A549 (cell line): Measurements from ENCODE around the gene DDX11. TPM values are rescaled to one million over a fixed set of nuclear protein-coding genes. Genes with fewer than 3 reads are reported as not detected.
"Not testable (repeated sequence)": the region's sequence is repeated elsewhere in the genome, so short reads cannot be mapped to it uniquely, and the experiment has no call there.

ENCODE experiments used
- ATAC-seq, 2 experiments: fragments of 200-7000 bp in 1 of 2; fragments of >200 bp in 1 of 2; cut with Nextera tagmentation in 1 of 2; cut with Tn5 transposase in 1 of 2; 3 replicates each; pipeline versions ENCODE4 v1.8.0 to v1.9.1; 2018 to 2020; ENCODE audit warnings: mild to moderate bottlenecking in 1 of 2, moderate library complexity in 1 of 2
- CTCF ChIA-PET: fragments of 300-600 bp; sonication (Branson Sonifier 250); formaldehyde crosslinking; extraction: SDS; loops from one replicate; lab custom pipeline; 2021; ENCODE audit warnings: antibody characterized with exemption, inconsistent platforms; lab: Yijun Ruan, JAX
- POLR2A ChIA-PET: fragments of 350-600 bp; formaldehyde crosslinking; extraction: SDS; loops from one replicate; lab custom pipeline; 2021; ENCODE audit warnings: antibody characterized with exemption, inconsistent platforms; lab: Yijun Ruan, JAX
- DNase-seq, 2 experiments: peaks; one replicate each; pipeline versions ENCODE4 v3.0.0 to v3.0.0-alpha.2; 2011 to 2016; ENCODE audit warnings: low read depth in 1 of 2, low spot score in 1 of 2
- FAIRE-seq: peaks from 2 replicates; lab custom pipeline; 2011; peaks lifted over from hg19 to GRCh38; lab: Jason Lieb, UNC
- H3K27ac ChIP-seq, 2 experiments: fragments of >200 bp; sonication (Bioruptor Twin); formaldehyde crosslinking; 3 replicates each; pipeline ENCODE4 v1.5.1; 2016 to 2017
- H3K4me1 ChIP-seq: fragments of >200 bp; sonication (Bioruptor Twin); formaldehyde crosslinking; 3 replicates; pipeline ENCODE4 v1.6.1; 2016
- H3K4me2 ChIP-seq: fragments of >200 bp; sonication (Bioruptor Twin); formaldehyde crosslinking; 3 replicates; pipeline ENCODE4 v1.6.1; 2016
- H3K4me3 ChIP-seq: fragments of >200 bp; sonication (Bioruptor Twin); formaldehyde crosslinking; 3 replicates; pipeline ENCODE4 v1.5.1; 2016
- H3K9me3 ChIP-seq: fragments of >200 bp; sonication (Bioruptor Twin); formaldehyde crosslinking; 3 replicates; pipeline ENCODE4 v1.6.1; 2016
- BCL3 ChIP-seq: fragments of >200 bp; sonication (Bioruptor Twin); formaldehyde crosslinking; IDR thresholded peaks from 3 replicates; pipeline ENCODE4 v1.6.1; 2016
- CBX2 ChIP-seq: fragments of 200-600 bp; sonication (generic); IDR thresholded peaks from 2 replicates; pipeline ENCODE4 v1.6.1; 2016; ENCODE audit warnings: low read depth, mild to moderate bottlenecking, borderline replicate concordance
- CEBPB ChIP-seq, 2 experiments: fragments of >200 bp in 1 of 2; sonication (Bioruptor Twin) in 1 of 2; formaldehyde crosslinking in 1 of 2; IDR thresholded peaks; 2 replicates each; pipeline ENCODE4 v1.6.1; 2012 to 2016
- EHF ChIP-seq: fragments of 250-450 bp; sonication (Bioruptor Pico); IDR thresholded peaks from 2 replicates; pipeline ENCODE4 v1.5.0; 2020; ENCODE audit warnings: mild to moderate bottlenecking
- FOSL2 ChIP-seq, 2 experiments: fragments of 450-650 bp in 1 of 2; fragments of >200 bp in 1 of 2; sonication (Bioruptor Twin) in 1 of 2; formaldehyde crosslinking; IDR thresholded peaks; 2 replicates each; pipeline versions ENCODE4 v1.5.0 to v1.6.1; 2016 to 2020; ENCODE audit warnings: mild to moderate bottlenecking in 1 of 2, moderate library complexity in 1 of 2
- FOXS1 ChIP-seq: fragments of 250-450 bp; sonication (Bioruptor Pico); IDR thresholded peaks from 2 replicates; pipeline ENCODE4 v1.5.0; 2020; ENCODE audit warnings: mild to moderate bottlenecking, moderate library complexity
- HDAC2 ChIP-seq: fragments of 200-600 bp; sonication (generic); IDR thresholded peaks from 2 replicates; pipeline ENCODE4 v1.6.1; 2016
- HES2 ChIP-seq: fragments of >200 bp; sonication (Bioruptor Twin); formaldehyde crosslinking; IDR thresholded peaks from 2 replicates; pipeline ENCODE4 v1.6.1; 2016
- HMGXB4 ChIP-seq: fragments of 250-450 bp; sonication (Bioruptor Pico); IDR thresholded peaks from 2 replicates; pipeline ENCODE4 v1.5.0; 2021; ENCODE audit warnings: mild to moderate bottlenecking, moderate library complexity, borderline replicate concordance
- HOXA7 ChIP-seq: fragments of 250-450 bp; sonication (Bioruptor Pico); IDR thresholded peaks from 2 replicates; pipeline ENCODE4 v1.5.0; 2020; ENCODE audit warnings: mild to moderate bottlenecking, moderate library complexity
- JUNB ChIP-seq: fragments of >200 bp; sonication (Bioruptor Twin); formaldehyde crosslinking; IDR thresholded peaks from 2 replicates; pipeline ENCODE4 v1.6.1; 2016
- KDM5A ChIP-seq: fragments of 200-600 bp; sonication (generic); IDR thresholded peaks from 2 replicates; pipeline ENCODE4 v1.6.1; 2016; ENCODE audit warnings: antibody characterized with exemption, mild to moderate bottlenecking
- MAFK ChIP-seq: fragments of 450-650 bp; IDR thresholded peaks from 2 replicates; pipeline ENCODE4 v1.6.1; 2014; ENCODE audit not compliant: partially characterized antibody
- MAZ ChIP-seq: fragments of 150-350 bp; IDR thresholded peaks from 2 replicates; pipeline ENCODE4 v1.6.1; 2014; ENCODE audit warnings: antibody characterized with exemption, low read depth, low read length, borderline replicate concordance
- NPAS2 ChIP-seq: fragments of 250-450 bp; sonication (Bioruptor Pico); IDR thresholded peaks from 2 replicates; pipeline ENCODE4 v1.8.0; 2022; ENCODE audit warnings: mild to moderate bottlenecking, moderate library complexity, borderline replicate concordance
- PHF8 ChIP-seq: fragments of 200-600 bp; sonication (generic); IDR thresholded peaks from 2 replicates; pipeline ENCODE4 v1.6.1; 2016; ENCODE audit warnings: low read depth, mild to moderate bottlenecking, antibody characterized with exemption, moderate library complexity, borderline replicate concordance
- POLR2A ChIP-seq: IDR thresholded peaks from 2 replicates; pipeline ENCODE4 v1.6.1; 2012; ENCODE audit warnings: mild to moderate bottlenecking, low read length
- POLR2AphosphoS2 ChIP-seq: conservative IDR thresholded peaks from 2 replicates; pipeline ENCODE4 v1.6.1; 2012; ENCODE audit warnings: low read length, improper control_type of control experiment, inconsistent platforms
- RAD21 ChIP-seq, 2 experiments: fragments of >200 bp in 1 of 2; sonication (Bioruptor Twin) in 1 of 2; formaldehyde crosslinking in 1 of 2; IDR thresholded peaks in 1 of 2; conservative IDR thresholded peaks in 1 of 2; 2 replicates in 1 of 2; 3 replicates in 1 of 2; pipeline ENCODE4 v1.6.1; 2012 to 2018; ENCODE audit warnings: inconsistent platforms in 1 of 2
- RARB ChIP-seq: fragments of 250-450 bp; sonication (Bioruptor Pico); IDR thresholded peaks from 2 replicates; pipeline ENCODE4 v1.8.0; 2021; ENCODE audit warnings: mild to moderate bottlenecking, moderate library complexity
- SMC3 ChIP-seq: fragments of >200 bp; sonication (Bioruptor Twin); formaldehyde crosslinking; IDR thresholded peaks from 3 replicates; pipeline ENCODE4 v1.6.1; 2018; ENCODE audit warnings: inconsistent platforms
- SREBF2 ChIP-seq: fragments of 450-650 bp; IDR thresholded peaks from 2 replicates; pipeline ENCODE4 v1.6.1; 2014; ENCODE audit warnings: mild to moderate bottlenecking, moderate library complexity
- TP53 ChIP-seq: fragments of 250-450 bp; sonication (Bioruptor Pico); IDR thresholded peaks from 2 replicates; pipeline ENCODE4 v1.5.0; 2021; ENCODE audit warnings: mild to moderate bottlenecking, moderate library complexity
- ZFP36 ChIP-seq: fragments of 450-650 bp; IDR thresholded peaks from 2 replicates; pipeline ENCODE4 v1.6.1; 2014; ENCODE audit warnings: borderline replicate concordance; ENCODE audit not compliant: partially characterized antibody
- ZSCAN20 ChIP-seq: fragments of 250-450 bp; sonication (Bioruptor Pico); IDR thresholded peaks from 2 replicates; pipeline ENCODE4 v1.8.0; 2022; ENCODE audit warnings: mild to moderate bottlenecking, moderate library complexity
- WGBS: methylation state at CpG from one replicate; pipeline ENCODE4 v1.1.6; 2017; ENCODE audit errors: missing lambda C conversion rate; 5-methylcytosine and 5-hydroxymethylcytosine counted together
- polyA plus RNA-seq, 4 experiments: library from polyadenylated mRNA; depleted of rRNA in 3 of 4; stranded (reverse); fragments of >200 nt; fragmentation: RNase III in 1 of 4; extraction: RNeasy Plus Mini Kit Qiagen cat#74134 plus additional on column Dnase treatment in 1 of 4; gene quantifications; 2 replicates in 3 of 4; 3 replicates in 1 of 4; pipeline ENCODE4 v1.2.3, GENCODE V29; 2011 to 2017
- TF ChIP-seq, protein P1 (sequence below): IDR thresholded peaks from 2 replicates; pipeline ENCODE4 v1.6.1; 2012; ENCODE audit warnings: low read depth, borderline replicate concordance
- TF ChIP-seq, protein P2 (sequence below): fragments of 200-600 bp; sonication (generic); IDR thresholded peaks from 2 replicates; pipeline ENCODE4 v1.6.1; 2016; ENCODE audit warnings: antibody characterized with exemption, mild to moderate bottlenecking, moderate library complexity

The DDX11 gene
- polyA plus RNA-seq, 2 of the 4 experiments (the other 2 are of a cell fraction) = 36.7 to 69.2 TPM

- ChIA-PET POLR2A (no interaction called here), CTCF (interaction anchor here (1.0 kb wide), 1 partner anchor 15 kb away, joined by 4 read pairs; no protein-coding TSS in a partner anchor)
- ATAC-seq (no peak), DNase-seq (no peak), FAIRE-seq (no peak)
- H3K4me1 ChIP-seq = peaks cover 10% of the 10 kb centered on the region; the same call in 1 of the 3 replicates
- WGBS = 47% methylated on average over 2 of the region's 2 CpGs
- H3K4me3 ChIP-seq = no peak overlapping the region
- TF ChIP-seq RAD21 (conservative IDR thresholded peaks at IDR 0.05 in 1 of 2, IDR thresholded peaks at IDR 0.05 in 1 of 2) (no peak), SMC3 (no peak), SREBF2 (no peak), TP53 (CRISPR knock-in tag) (no peak), POLR2A (no peak), FOXS1 (CRISPR knock-in tag) (no peak), POLR2AphosphoS2 (no peak), MAZ (no peak), PHF8 (no peak), ZFP36 (no peak), MAFK (no peak), FOSL2 (IDR thresholded peaks at IDR 0.05) (no peak), FOSL2 (CRISPR knock-in tag; IDR thresholded peaks at IDR 0.05) (no peak), ZSCAN20 (no peak), NPAS2 (CRISPR knock-in tag) (no peak), EHF (CRISPR knock-in tag) (no peak), CEBPB (IDR thresholded peaks at IDR 0.05) (no peak)
- TF ChIP-seq, protein P1, sequence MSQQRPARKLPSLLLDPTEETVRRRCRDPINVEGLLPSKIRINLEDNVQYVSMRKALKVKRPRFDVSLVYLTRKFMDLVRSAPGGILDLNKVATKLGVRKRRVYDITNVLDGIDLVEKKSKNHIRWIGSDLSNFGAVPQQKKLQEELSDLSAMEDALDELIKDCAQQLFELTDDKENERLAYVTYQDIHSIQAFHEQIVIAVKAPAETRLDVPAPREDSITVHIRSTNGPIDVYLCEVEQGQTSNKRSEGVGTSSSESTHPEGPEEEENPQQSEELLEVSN = no peak
- no peaks in the 10 kb centered on the region for H3K9me3 ChIP-seq
- H3K27ac ChIP-seq = no peak overlapping the region
- no peak overlapping the region for H3K4me2 ChIP-seq
These were observed 35.7 kb upstream of the DDX11 start for GRCh38 chr12:31037931-31038330.

- H3K4me3 ChIP-seq = no peak overlapping the region
- TF ChIP-seq HDAC2 (no peak), HMGXB4 (CRISPR knock-in tag) (no peak), KDM5A (no peak), POLR2A (no peak), HES2 (no peak), JUNB (no peak), ZFP36 (no peak), HOXA7 (CRISPR knock-in tag) (no peak), CBX2 (no peak), BCL3 (no peak), SMC3 (no peak), RARB (no peak), MAZ (no peak), NPAS2 (CRISPR knock-in tag) (no peak), PHF8 (no peak), CEBPB (IDR thresholded peaks at IDR 0.05) (no peak), POLR2AphosphoS2 (no peak)
- TF ChIP-seq, protein P1 = no peak
- TF ChIP-seq, protein P2, sequence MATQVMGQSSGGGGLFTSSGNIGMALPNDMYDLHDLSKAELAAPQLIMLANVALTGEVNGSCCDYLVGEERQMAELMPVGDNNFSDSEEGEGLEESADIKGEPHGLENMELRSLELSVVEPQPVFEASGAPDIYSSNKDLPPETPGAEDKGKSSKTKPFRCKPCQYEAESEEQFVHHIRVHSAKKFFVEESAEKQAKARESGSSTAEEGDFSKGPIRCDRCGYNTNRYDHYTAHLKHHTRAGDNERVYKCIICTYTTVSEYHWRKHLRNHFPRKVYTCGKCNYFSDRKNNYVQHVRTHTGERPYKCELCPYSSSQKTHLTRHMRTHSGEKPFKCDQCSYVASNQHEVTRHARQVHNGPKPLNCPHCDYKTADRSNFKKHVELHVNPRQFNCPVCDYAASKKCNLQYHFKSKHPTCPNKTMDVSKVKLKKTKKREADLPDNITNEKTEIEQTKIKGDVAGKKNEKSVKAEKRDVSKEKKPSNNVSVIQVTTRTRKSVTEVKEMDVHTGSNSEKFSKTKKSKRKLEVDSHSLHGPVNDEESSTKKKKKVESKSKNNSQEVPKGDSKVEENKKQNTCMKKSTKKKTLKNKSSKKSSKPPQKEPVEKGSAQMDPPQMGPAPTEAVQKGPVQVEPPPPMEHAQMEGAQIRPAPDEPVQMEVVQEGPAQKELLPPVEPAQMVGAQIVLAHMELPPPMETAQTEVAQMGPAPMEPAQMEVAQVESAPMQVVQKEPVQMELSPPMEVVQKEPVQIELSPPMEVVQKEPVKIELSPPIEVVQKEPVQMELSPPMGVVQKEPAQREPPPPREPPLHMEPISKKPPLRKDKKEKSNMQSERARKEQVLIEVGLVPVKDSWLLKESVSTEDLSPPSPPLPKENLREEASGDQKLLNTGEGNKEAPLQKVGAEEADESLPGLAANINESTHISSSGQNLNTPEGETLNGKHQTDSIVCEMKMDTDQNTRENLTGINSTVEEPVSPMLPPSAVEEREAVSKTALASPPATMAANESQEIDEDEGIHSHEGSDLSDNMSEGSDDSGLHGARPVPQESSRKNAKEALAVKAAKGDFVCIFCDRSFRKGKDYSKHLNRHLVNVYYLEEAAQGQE = no peak
- no peaks in the 10 kb centered on the region for H3K9me3 ChIP-seq
- DNase-seq (no peak), FAIRE-seq (no peak), ATAC-seq (no peak)
- H3K4me2 ChIP-seq = no peak overlapping the region
- ChIA-PET CTCF (no interaction called here), POLR2A (no interaction called here)
- no peak overlapping the region for H3K27ac ChIP-seq
- peaks cover 7% of the 10 kb centered on the region; the same call in 1 of the 3 replicates for H3K4me1 ChIP-seq
- 67% methylated on average over 8 of the region's 8 CpGs for WGBS
These were observed 32.6 kb upstream of the DDX11 start for GRCh38 chr12:31041033-31041564.

DNA sequence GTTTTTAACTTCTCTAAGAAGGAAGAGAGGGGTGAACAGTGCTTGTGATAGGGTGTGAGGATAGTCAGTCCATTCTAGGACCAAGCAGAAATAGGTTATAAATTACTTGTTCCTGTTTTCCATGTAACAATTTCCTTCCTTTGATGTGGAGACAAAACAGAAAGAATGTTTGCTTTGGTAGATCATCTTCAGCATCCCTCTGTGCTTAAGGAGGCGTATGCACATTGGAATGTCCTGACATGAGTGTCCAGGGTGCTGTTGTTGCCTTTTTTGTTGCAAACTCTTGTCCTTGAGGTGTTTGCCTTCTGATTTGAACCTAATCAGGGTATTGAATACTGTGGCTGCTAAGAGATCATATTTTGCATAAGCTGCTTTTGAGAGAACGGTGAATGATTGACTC lies 23.5 kb upstream of the DDX11 start:
- DNase-seq, H3K4me2 ChIP-seq, FAIRE-seq, ATAC-seq, H3K4me3 ChIP-seq, POLR2A ChIA-PET, H3K27ac ChIP-seq, CTCF ChIA-PET, H3K4me1 ChIP-seq, H3K9me3 ChIP-seq: not testable (repeated sequence)
- WGBS = 86% methylated on average over 2 of the region's 2 CpGs
